Hepatocyte (in vitro differentiated cells): ENCODE data around the gene NHSL1.

Experiments
- EZH2 ChIP-seq: fragments of 200-600 bp; sonication (generic); IDR thresholded peaks from 2 replicates; pipeline ENCODE4 v1.6.1; 2016; ENCODE audit warnings: antibody characterized with exemption, mild to moderate bottlenecking, borderline replicate concordance
- EZH2phosphoT487 ChIP-seq: fragments of 200-600 bp; sonication (generic); IDR thresholded peaks from one replicate; pipeline ENCODE4 v1.6.1; 2018; ENCODE audit warnings: antibody characterized with exemption, mild to moderate bottlenecking, low read depth, moderate library complexity; ENCODE audit not compliant: unreplicated experiment, severe bottlenecking
- TF ChIP-seq, protein P1 (sequence below): fragments of 200-600 bp; sonication (generic); IDR thresholded peaks from 2 replicates; pipeline ENCODE4 v1.5.1; 2016; ENCODE audit warnings: antibody characterized with exemption, mild to moderate bottlenecking; ENCODE audit not compliant: poor library complexity

DNA sequence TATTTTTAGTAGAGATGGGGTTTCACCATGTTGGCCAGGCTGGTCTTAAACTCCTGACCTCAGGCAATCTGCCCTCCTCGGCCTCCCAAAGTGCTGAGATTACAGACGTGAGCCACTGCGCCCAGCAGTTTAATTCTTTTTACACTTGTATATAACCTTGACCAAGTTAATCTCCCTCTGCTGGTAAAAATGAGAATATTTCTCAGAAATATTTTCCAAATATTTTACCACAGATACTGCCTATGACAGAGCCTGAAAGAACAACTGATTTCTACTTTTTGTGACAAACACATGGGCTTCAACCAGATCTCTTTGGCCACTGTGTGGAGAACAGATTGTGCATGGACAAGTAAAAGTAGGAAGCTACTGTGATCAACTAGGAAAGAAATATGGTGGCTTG, 21.2 kb upstream of the NHSL1 start:
- TF ChIP-seq, protein P1, sequence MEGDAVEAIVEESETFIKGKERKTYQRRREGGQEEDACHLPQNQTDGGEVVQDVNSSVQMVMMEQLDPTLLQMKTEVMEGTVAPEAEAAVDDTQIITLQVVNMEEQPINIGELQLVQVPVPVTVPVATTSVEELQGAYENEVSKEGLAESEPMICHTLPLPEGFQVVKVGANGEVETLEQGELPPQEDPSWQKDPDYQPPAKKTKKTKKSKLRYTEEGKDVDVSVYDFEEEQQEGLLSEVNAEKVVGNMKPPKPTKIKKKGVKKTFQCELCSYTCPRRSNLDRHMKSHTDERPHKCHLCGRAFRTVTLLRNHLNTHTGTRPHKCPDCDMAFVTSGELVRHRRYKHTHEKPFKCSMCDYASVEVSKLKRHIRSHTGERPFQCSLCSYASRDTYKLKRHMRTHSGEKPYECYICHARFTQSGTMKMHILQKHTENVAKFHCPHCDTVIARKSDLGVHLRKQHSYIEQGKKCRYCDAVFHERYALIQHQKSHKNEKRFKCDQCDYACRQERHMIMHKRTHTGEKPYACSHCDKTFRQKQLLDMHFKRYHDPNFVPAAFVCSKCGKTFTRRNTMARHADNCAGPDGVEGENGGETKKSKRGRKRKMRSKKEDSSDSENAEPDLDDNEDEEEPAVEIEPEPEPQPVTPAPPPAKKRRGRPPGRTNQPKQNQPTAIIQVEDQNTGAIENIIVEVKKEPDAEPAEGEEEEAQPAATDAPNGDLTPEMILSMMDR = peak; percentile 37
- TF ChIP-seq EZH2 (no peak), EZH2phosphoT487 (no peak)
